Karpas-422 (cell line): ENCODE results near the gene INO80. TPM values are rescaled to one million over a fixed set of nuclear protein-coding genes. Genes with fewer than 3 reads are reported as not detected.
A peak's percentile ranks its signal among the peaks of the same experiment; 100 is the strongest.

Experiments used
- DNase-seq: peaks from one replicate; pipeline ENCODE4 v3.0.0-alpha.2; 2015
- H2AFZ ChIP-seq: fragments of 200-600 bp; sonication (generic); 2 replicates; pipeline ENCODE4 v1.6.1; 2014; ENCODE audit warnings: antibody characterized with exemption, low read length, mixed read lengths
- H3K27ac ChIP-seq: fragments of 200-600 bp; sonication (generic); 2 replicates; pipeline ENCODE4 v1.5.1; 2014; ENCODE audit warnings: mild to moderate bottlenecking, low read length, moderate library complexity
- H3K27me3 ChIP-seq: fragments of 200-600 bp; sonication (generic); 2 replicates; pipeline ENCODE4 v1.6.1; 2014; ENCODE audit warnings: low read length, mixed read lengths
- H3K36me3 ChIP-seq: fragments of 200-600 bp; sonication (generic); 2 replicates; pipeline ENCODE4 v1.6.1; 2014; ENCODE audit warnings: low read length, mixed read lengths; ENCODE audit not compliant: insufficient read depth
- H3K4me1 ChIP-seq: fragments of 200-600 bp; sonication (generic); 2 replicates; pipeline ENCODE4 v1.6.1; 2014; ENCODE audit warnings: mild to moderate bottlenecking, low read length, mixed read lengths
- H3K4me2 ChIP-seq: fragments of 200-600 bp; sonication (generic); 2 replicates; pipeline ENCODE4 v1.6.1; 2014; ENCODE audit warnings: low read length, low read depth, mild to moderate bottlenecking; ENCODE audit not compliant: poor library complexity, severe bottlenecking
- H3K4me3 ChIP-seq: fragments of 200-600 bp; sonication (generic); 2 replicates; pipeline ENCODE4 v1.5.1; 2014; ENCODE audit warnings: mild to moderate bottlenecking, antibody characterized with exemption, low read length, mixed read lengths
- H3K79me2 ChIP-seq: fragments of 200-600 bp; sonication (generic); 2 replicates; pipeline ENCODE4 v1.6.1; 2014; ENCODE audit warnings: mild to moderate bottlenecking, low read length, mixed read lengths
- H3K9ac ChIP-seq: fragments of 200-600 bp; sonication (generic); 2 replicates; pipeline ENCODE4 v1.6.0; 2014; ENCODE audit warnings: low read length
- H3K9me2 ChIP-seq: fragments of 200-600 bp; sonication (generic), shearing (Covaris generic); replicated peaks from 2 replicates; pipeline ENCODE4 v1.6.0; 2014; ENCODE audit warnings: mild to moderate bottlenecking, low read length, moderate library complexity; ENCODE audit not compliant: insufficient read depth
- H3K9me3 ChIP-seq: fragments of 300-700, 200-600 bp; sonication (generic); 2 replicates; pipeline ENCODE4 v1.6.1; 2014; ENCODE audit warnings: low read length, mixed read lengths
- H4K20me1 ChIP-seq: fragments of 200-600 bp; sonication (generic); 2 replicates; pipeline ENCODE4 v1.6.1; 2014; ENCODE audit warnings: mild to moderate bottlenecking, antibody characterized with exemption, low read length, low read depth; ENCODE audit not compliant: insufficient read depth
- total RNA-seq: library from RNA; depleted of rRNA; stranded (reverse); fragments of >200 nt; shearing (Covaris generic); gene quantifications from 2 replicates; pipeline ENCODE4 v1.2.3, GENCODE V29; 2014; ENCODE audit warnings: low replicate concordance; rRNA removed

INO80 gene
- total RNA-seq: 20.3 and 31.4 TPM in 2 replicates

GRCh38 chr15:41116116-41116961 is at the start of gene INO80:
Gene INO80, minus strand, starts transcription at chr15:41116280. Its CDS starts 19,970 bp downstream, at chr15:41096310.
- H3K36me3 ChIP-seq: peaks cover 6% of the 10 kb centered on the region; the same call in 1 of the 2 replicates
- peaks cover 45% of the 10 kb centered on the region for H3K79me2 ChIP-seq
- H3K27ac ChIP-seq: peak within 1 kb of the TSS; percentile 83
- peak within 1 kb of the TSS; percentile 83 for H2AFZ ChIP-seq
- H3K27me3 ChIP-seq: no peaks in the 10 kb centered on the region
- peaks cover 17% of the 10 kb centered on the region for H3K4me1 ChIP-seq
- DNase-seq: peak; percentile 98
- H4K20me1 ChIP-seq: peaks cover 3% of the 10 kb centered on the region; the same call in 1 of the 2 replicates
- H3K4me3 ChIP-seq: peak within 1 kb of the TSS; percentile 83
- H3K4me2 ChIP-seq: peak within 1 kb of the TSS; percentile 79
- no peaks in the 10 kb centered on the region for H3K9me2 ChIP-seq
- no peaks in the 10 kb centered on the region for H3K9me3 ChIP-seq
- peak within 1 kb of the TSS; percentile 93 for H3K9ac ChIP-seq

GRCh38 chr15:41161736-41162135 is 45.7 kb upstream of the INO80 start:
- Histone ChIP-seq H3K79me2 (no peaks in the 10 kb centered on the region), H3K27ac (no peak overlapping the region), H3K27me3 (no peaks in the 10 kb centered on the region), H4K20me1 (no peaks in the 10 kb centered on the region), H3K4me3 (no peak overlapping the region), H3K9me3 (no peaks in the 10 kb centered on the region), H3K4me1 (no peaks in the 10 kb centered on the region), H3K9me2 (no peaks in the 10 kb centered on the region), H3K36me3 (no peaks in the 10 kb centered on the region), H3K9ac (no peak overlapping the region), H3K4me2 (no peak overlapping the region), H2AFZ (no peak overlapping the region)
- DNase-seq: no peak

GRCh38 chr15:41161336-41161735 is 45.3 kb upstream of the INO80 start:
- no peak for DNase-seq
- no peak overlapping the region for H3K4me2 ChIP-seq
- H3K9me3 ChIP-seq: no peaks in the 10 kb centered on the region
- no peak overlapping the region for H3K9ac ChIP-seq
- no peaks in the 10 kb centered on the region for H3K36me3 ChIP-seq
- no peaks in the 10 kb centered on the region for H3K79me2 ChIP-seq
- no peak overlapping the region for H2AFZ ChIP-seq
- no peaks in the 10 kb centered on the region for H3K4me1 ChIP-seq
- H3K9me2 ChIP-seq: no peaks in the 10 kb centered on the region
- no peaks in the 10 kb centered on the region for H4K20me1 ChIP-seq
- no peak overlapping the region for H3K27ac ChIP-seq
- no peaks in the 10 kb centered on the region for H3K27me3 ChIP-seq
- no peak overlapping the region for H3K4me3 ChIP-seq

- Histone ChIP-seq H2AFZ (no peak overlapping the region), H3K4me3 (no peak overlapping the region), H3K9me2 (no peaks in the 10 kb centered on the region), H3K4me2 (no peak overlapping the region), H3K9me3 (no peaks in the 10 kb centered on the region), H3K4me1 (no peaks in the 10 kb centered on the region), H3K36me3 (no peaks in the 10 kb centered on the region), H3K27ac (no peak overlapping the region), H3K27me3 (no peaks in the 10 kb centered on the region), H3K79me2 (no peaks in the 10 kb centered on the region), H3K9ac (no peak overlapping the region), H4K20me1 (no peaks in the 10 kb centered on the region)
- DNase-seq: no peak
Observed at GRCh38 chr15:41160639-41161315, 44.7 kb upstream of the INO80 start.

GRCh38 chr15:41154412-41154811 is 38.3 kb upstream of the INO80 start:
- no peaks in the 10 kb centered on the region for H3K36me3 ChIP-seq
- no peak overlapping the region for H3K4me2 ChIP-seq
- no peak overlapping the region for H3K27ac ChIP-seq
- no peaks in the 10 kb centered on the region for H3K9me3 ChIP-seq
- H4K20me1 ChIP-seq: no peaks in the 10 kb centered on the region
- no peak overlapping the region for H3K9ac ChIP-seq
- no peaks in the 10 kb centered on the region for H3K79me2 ChIP-seq
- no peak overlapping the region for H3K4me3 ChIP-seq
- H3K4me1 ChIP-seq: no peaks in the 10 kb centered on the region
- no peaks in the 10 kb centered on the region for H3K9me2 ChIP-seq
- H3K27me3 ChIP-seq: no peaks in the 10 kb centered on the region
- no peak overlapping the region for H2AFZ ChIP-seq
- no peak for DNase-seq

GRCh38 chr15:41153733-41154132 is 37.7 kb upstream of the INO80 start:
- Histone ChIP-seq H3K4me3 (no peak overlapping the region), H3K9ac (no peak overlapping the region)
- no peak for DNase-seq

GRCh38 chr15:41151451-41152005 is 35.4 kb upstream of the INO80 start:
- Histone ChIP-seq H2AFZ (no peak overlapping the region), H3K4me3 (no peak overlapping the region), H3K36me3 (no peaks in the 10 kb centered on the region), H3K4me2 (no peak overlapping the region), H3K27ac (no peak overlapping the region), H3K79me2 (no peaks in the 10 kb centered on the region), H3K9me2 (no peaks in the 10 kb centered on the region), H4K20me1 (no peaks in the 10 kb centered on the region), H3K9ac (no peak overlapping the region), H3K27me3 (no peaks in the 10 kb centered on the region), H3K9me3 (no peaks in the 10 kb centered on the region), H3K4me1 (no peaks in the 10 kb centered on the region)
- no peak for DNase-seq

More at GRCh38 chr15:41153733-41154132, 37.7 kb upstream of the INO80 start:
- no peaks in the 10 kb centered on the region for H3K9me2 ChIP-seq
- no peaks in the 10 kb centered on the region for H3K27me3 ChIP-seq
- no peak overlapping the region for H3K27ac ChIP-seq
- H2AFZ ChIP-seq: no peak overlapping the region
- no peaks in the 10 kb centered on the region for H3K4me1 ChIP-seq
- H4K20me1 ChIP-seq: no peaks in the 10 kb centered on the region
- H3K4me2 ChIP-seq: no peak overlapping the region
- no peaks in the 10 kb centered on the region for H3K79me2 ChIP-seq
- no peaks in the 10 kb centered on the region for H3K36me3 ChIP-seq
- no peaks in the 10 kb centered on the region for H3K9me3 ChIP-seq

- no peak for DNase-seq
- no peaks in the 10 kb centered on the region for H3K9me2 ChIP-seq
- no peak overlapping the region for H3K9ac ChIP-seq
- H3K79me2 ChIP-seq: no peaks in the 10 kb centered on the region
- H3K36me3 ChIP-seq: no peaks in the 10 kb centered on the region
- no peaks in the 10 kb centered on the region for H3K27me3 ChIP-seq
- H3K4me2 ChIP-seq: no peak overlapping the region
- H3K27ac ChIP-seq: no peak overlapping the region
- no peak overlapping the region for H2AFZ ChIP-seq
- no peaks in the 10 kb centered on the region for H4K20me1 ChIP-seq
- no peaks in the 10 kb centered on the region for H3K4me1 ChIP-seq
- no peaks in the 10 kb centered on the region for H3K9me3 ChIP-seq
- H3K4me3 ChIP-seq: no peak overlapping the region
Observed at GRCh38 chr15:41150279-41150678, 34.2 kb upstream of the INO80 start.
